HepG2 (cell line): ENCODE results near the gene TSEN34. TPM values are rescaled to one million over a fixed set of nuclear protein-coding genes. Genes with fewer than 3 reads are reported as not detected.
"Not testable (repeated sequence)": the region's sequence is repeated elsewhere in the genome, so short reads cannot be mapped to it uniquely, and the experiment has no call there.

ENCODE experiments used
- ATAC-seq: fragments of 200-7000 bp; cut with Tn5 transposase; 3 replicates; pipeline ENCODE4 v1.9.1; 2020; ENCODE audit warnings: mild to moderate bottlenecking, moderate library complexity
- BruUV-seq: library from RNA; stranded (reverse); fragments of 400-500 nt; replicated peaks from 2 replicates; lab custom pipeline; 2021; lab: Mats Ljungman, UMichigan
- CTCF ChIA-PET: fragments of 300-600 bp; formaldehyde crosslinking; extraction: SDS; loops from one replicate; lab custom pipeline; 2021; ENCODE audit warnings: low total read pairs, inconsistent platforms, low intra/inter-chr PET ratio; lab: Yijun Ruan, JAX
- POLR2A ChIA-PET: fragments of 350-600 bp; sonication (Branson Sonifier 250); formaldehyde crosslinking; loops from one replicate; lab custom pipeline; 2020; ENCODE audit warnings: antibody characterized with exemption, inconsistent platforms; lab: Yijun Ruan, JAX
- DNase-seq: peaks from one replicate; pipeline ENCODE4 v3.0.0-alpha.2; 2015; ENCODE audit warnings: low spot score
- FAIRE-seq: peaks from 3 replicates; lab custom pipeline; 2011; peaks lifted over from hg19 to GRCh38; lab: Jason Lieb, UNC
- H2AFZ ChIP-seq: one replicate; pipeline ENCODE4 v1.6.1; 2011; ENCODE audit warnings: low read length, inconsistent platforms
- H3K27ac ChIP-seq: fragments of 300-600 bp; 3 replicates; pipeline ENCODE4 v1.8.0; 2011; ENCODE audit warnings: mixed run types, mild to moderate bottlenecking, mixed read lengths, low read length, inconsistent platforms; ENCODE audit not compliant: insufficient read depth; ENCODE audit errors: extremely low read length
- H3K27me3 ChIP-seq, 2 experiments: fragments of 200-600 bp in 1 of 2; 2 replicates in 1 of 2; 3 replicates in 1 of 2; pipeline versions ENCODE4 v1.6.0 to v1.8.0; 2011; ENCODE audit warnings: low read length in 2 of 2, mild to moderate bottlenecking in 2 of 2, moderate library complexity in 2 of 2, inconsistent platforms in 1 of 2; ENCODE audit not compliant: insufficient read depth in 2 of 2, control insufficient read depth in 1 of 2
- H3K36me3 ChIP-seq, 2 experiments: fragments of 200-600 bp in 1 of 2; replicated peaks in 1 of 2; 2 replicates in 1 of 2; 3 replicates in 1 of 2; pipeline versions ENCODE4 v1.5.1 to v1.8.0; 2011; ENCODE audit warnings: low read length in 2 of 2, inconsistent platforms in 1 of 2; ENCODE audit not compliant: insufficient read depth in 2 of 2, control insufficient read depth in 1 of 2
- H3K4me1 ChIP-seq: 2 replicates; pipeline ENCODE4 v1.5.1; 2012; ENCODE audit warnings: low read length, inconsistent platforms; ENCODE audit not compliant: insufficient read depth
- H3K4me2 ChIP-seq: 2 replicates; pipeline ENCODE4 v1.6.0; 2011; ENCODE audit warnings: low read depth, low read length, inconsistent platforms
- H3K4me3 ChIP-seq, 3 experiments: fragments of 200-600 bp in 1 of 3; sonication (generic), shearing (Covaris generic) in 1 of 3; replicated peaks in 1 of 3; 2 replicates each; pipeline ENCODE4 v1.5.1; 2011 to 2016; ENCODE audit warnings: low read length in 3 of 3, inconsistent platforms in 2 of 3, low read depth in 2 of 3, mild to moderate bottlenecking in 2 of 3, control low read depth in 1 of 3, mixed read lengths in 1 of 3; ENCODE audit not compliant: insufficient read depth in 1 of 3
- H3K79me2 ChIP-seq: one replicate; pipeline ENCODE4 v1.6.1; 2011; ENCODE audit warnings: low read length, inconsistent platforms; ENCODE audit not compliant: insufficient read depth
- H3K9ac ChIP-seq: 2 replicates; pipeline ENCODE4 v1.6.0; 2011; ENCODE audit warnings: mild to moderate bottlenecking, low read depth, low read length, inconsistent platforms; ENCODE audit not compliant: insufficient read depth
- H3K9me3 ChIP-seq: 2 replicates; pipeline ENCODE4 v1.5.1; 2012; ENCODE audit warnings: mild to moderate bottlenecking, low read length
- H4K20me1 ChIP-seq: 2 replicates; pipeline ENCODE4 v1.6.0; 2011; ENCODE audit warnings: inconsistent platforms, mild to moderate bottlenecking, low read length, moderate library complexity; ENCODE audit not compliant: insufficient read depth
- BCL6 ChIP-seq: IDR thresholded peaks from 2 replicates; pipeline ENCODE4 v1.6.1; 2016; ENCODE audit warnings: missing genetic modification reagents, missing compliant biosample characterization
- FOXP1 ChIP-seq, 2 experiments: fragments of 450-650 bp in 1 of 2; IDR thresholded peaks; 2 replicates each; pipeline ENCODE4 v1.6.1; 2017 to 2018; ENCODE audit warnings: antibody characterized with exemption in 1 of 2
- HNF4A ChIP-seq: sonication (generic); formaldehyde crosslinking; IDR thresholded peaks from 2 replicates; pipeline ENCODE4 v1.4.0; 2020; ENCODE audit warnings: missing genetic modification reagents
- NR2F2 ChIP-seq: IDR thresholded peaks from 2 replicates; pipeline ENCODE4 v1.6.1; 2012; ENCODE audit warnings: low read depth, inconsistent platforms, borderline replicate concordance
- PAXIP1 ChIP-seq: sonication (generic); formaldehyde crosslinking; conservative IDR thresholded peaks from 2 replicates; pipeline ENCODE4 v1.4.0; 2020; ENCODE audit warnings: mild to moderate bottlenecking, missing genetic modification reagents, moderate library complexity
- RARA ChIP-seq: IDR thresholded peaks from 2 replicates; pipeline ENCODE4 v1.6.1; 2016; ENCODE audit warnings: missing genetic modification reagents, missing compliant biosample characterization
- RXRB ChIP-seq: IDR thresholded peaks from 2 replicates; pipeline ENCODE4 v1.6.1; 2016; ENCODE audit warnings: borderline replicate concordance, missing genetic modification reagents, missing compliant biosample characterization
- WGBS: methylation state at CpG from one replicate; pipeline ENCODE4 v1.1.6; 2017; ENCODE audit warnings: low lambda C conversion rate; 5-methylcytosine and 5-hydroxymethylcytosine counted together
- in situ Hi-C: cut with HindIII; loops from 2 replicates; pipeline ENCODE4 v1.10.0; 2017; ENCODE audit warnings: low pct_unique_long_range_greater_than_20kb; ENCODE audit not compliant: extremely low pct_ligation_motif_present
- intact Hi-C: fragments of 100-400 bp; cut with micrococcal nuclease; formaldehyde crosslinking; loops from one replicate; pipeline ENCODE4 v1.10.0; 2022; ENCODE audit not compliant: unreplicated experiment
- polyA plus RNA-seq, 8 experiments: library from polyadenylated mRNA; depleted of rRNA in 3 of 8; stranded (reverse) in 7 of 8; unstranded in 1 of 8; fragments of >200 nt; fragmentation: Illumina TruSeq in 4 of 8; extraction: Trizol in 4 of 8; gene quantifications; 2 replicates each; pipeline versions ENCODE4 v1.2.1 to v1.2.3, GENCODE V29; 2011 to 2016; ENCODE audit warnings: low read depth in 4 of 8, missing spikeins in 1 of 8, mixed read lengths in 1 of 8; ENCODE audit not compliant: insufficient read depth in 1 of 8
- total RNA-seq, 5 experiments: library from RNA; depleted of rRNA; stranded (reverse); fragments of >200 nt; fragmentation: Illumina TruSeq; extraction: Trizol; gene quantifications; 2 replicates each; pipeline ENCODE4 v1.2.3, GENCODE V29; 2016; ENCODE audit warnings: low read depth in 1 of 5

The TSEN34 gene
- total and polyA plus RNA-seq, 2 of the 13 experiments (the other 11 are each of a cell fraction or from before 2014, with no cell fraction given), result 55.1 to 65.4 TPM

GRCh38 chr19:54214217-54214616 is 23.1 kb downstream of the TSEN34 start:
- H3K4me2 ChIP-seq; H4K20me1 ChIP-seq; BruUV-seq; FAIRE-seq; H3K9ac ChIP-seq; H3K4me3 ChIP-seq; H3K27me3 ChIP-seq; CTCF ChIA-PET; in situ Hi-C loops; ATAC-seq; H3K79me2 ChIP-seq; H3K27ac ChIP-seq; intact Hi-C loops; H3K9me3 ChIP-seq; POLR2A ChIA-PET; H2AFZ ChIP-seq; H3K36me3 ChIP-seq; DNase-seq; TF ChIP-seq FOXP1 (IDR thresholded peaks at IDR 0.05): not testable (repeated sequence)
- WGBS, result 2% methylated on average over 4 of the region's 5 CpGs
- TF ChIP-seq HNF4A, result 0 out of 2 replicates have a peak, but pooled peaks have one; percentile 6
- peak; percentile 80 for TF ChIP-seq RARA (CRISPR knock-in tag)
- TF ChIP-seq BCL6 (CRISPR knock-in tag), result peak; percentile 88
- 0 out of 2 replicates have a peak, but pooled peaks have one; percentile 18 for TF ChIP-seq NR2F2
- 0 out of 2 replicates have a peak, but pooled peaks have one; percentile 20 for TF ChIP-seq RXRB (CRISPR knock-in tag)
- peak; percentile 22; the same call in 1 of the 2 replicates for TF ChIP-seq PAXIP1 (CRISPR knock-in tag)
- peak; percentile 24; the same call in 1 of the 2 replicates for TF ChIP-seq FOXP1 (CRISPR knock-in tag; IDR thresholded peaks at IDR 0.05)
- H3K4me1 ChIP-seq, result peaks cover 47% of the 10 kb centered on the region

GRCh38 chr19:54214734-54215133 is 23.6 kb downstream of the TSEN34 start:
- FAIRE-seq, H2AFZ ChIP-seq, H3K27ac ChIP-seq, H3K9me3 ChIP-seq, H3K9ac ChIP-seq, POLR2A ChIA-PET, ATAC-seq, H4K20me1 ChIP-seq, H3K4me3 ChIP-seq, in situ Hi-C loops, H3K36me3 ChIP-seq, H3K4me2 ChIP-seq, H3K27me3 ChIP-seq, H3K79me2 ChIP-seq, intact Hi-C loops, DNase-seq, CTCF ChIA-PET, BruUV-seq: not testable (repeated sequence)
- 79% methylated on average over 14 of the region's 19 CpGs for whole genome bisulfite sequencing
- H3K4me1 ChIP-seq, result peaks cover 42% of the 10 kb centered on the region
